NCI-H146 (cell line): ENCODE measurements around the gene TBC1D16.

ENCODE experiments used
- DNase-seq: peaks from one replicate; lab custom pipeline; 2025; lab: John Stamatoyannopoulos, UW

TBC1D16 gene

GRCh38 chr17:79987935-79988184 lies 47.8 kb downstream of the TBC1D16 start:
- no peak for DNase-seq

GRCh38 chr17:79987187-79987934 lies 48.3 kb downstream of the TBC1D16 start:
- DNase-seq, result no peak

- no peak for DNase-seq
These were observed 49.1 kb downstream of the TBC1D16 start for GRCh38 chr17:79986411-79987186.

- DNase-seq, result no peak
These were observed 49.7 kb downstream of the TBC1D16 start for GRCh38 chr17:79985943-79986391.

GRCh38 chr17:79985361-79985942 lies 50.2 kb downstream of the TBC1D16 start:
- no peak for DNase-seq

- no peak for DNase-seq
These were observed 50.8 kb downstream of the TBC1D16 start for GRCh38 chr17:79984877-79985276.

GRCh38 chr17:79984045-79984840 lies 51.4 kb downstream of the TBC1D16 start:
- DNase-seq, result no peak

GRCh38 chr17:79983456-79983855 lies 52.2 kb downstream of the TBC1D16 start:
- DNase-seq, result no peak

GRCh38 chr17:79982986-79983385 lies 52.7 kb downstream of the TBC1D16 start:
- DNase-seq, result no peak

- DNase-seq, result no peak
These were observed 54.0 kb downstream of the TBC1D16 start for GRCh38 chr17:79981661-79982101.

- DNase-seq, result no peak
These were observed 54.6 kb downstream of the TBC1D16 start for GRCh38 chr17:79981090-79981489.

- no peak for DNase-seq
These were observed 55.2 kb downstream of the TBC1D16 start for GRCh38 chr17:79980246-79981043.

GRCh38 chr17:79979816-79980215 lies 55.9 kb downstream of the TBC1D16 start:
- DNase-seq, result no peak

- DNase-seq, result no peak
These were observed 56.4 kb downstream of the TBC1D16 start for GRCh38 chr17:79979221-79979741.

GRCh38 chr17:79978548-79978855 lies 57.2 kb downstream of the TBC1D16 start:
- no peak for DNase-seq

- no peak for DNase-seq
These were observed 57.7 kb downstream of the TBC1D16 start for GRCh38 chr17:79977708-79978547.

GRCh38 chr17:79977161-79977631 lies 58.5 kb downstream of the TBC1D16 start:
- no peak for DNase-seq

- DNase-seq, result no peak
These were observed 59.2 kb downstream of the TBC1D16 start for GRCh38 chr17:79976451-79976850.

GRCh38 chr17:79975498-79976134 lies 60.1 kb downstream of the TBC1D16 start:
- no peak for DNase-seq
